GM12873 (cell line): ENCODE measurements around the gene SYK.

ENCODE experiments used
- CTCF ChIP-seq: IDR thresholded peaks from 2 replicates; pipeline ENCODE4 v1.5.1; 2012; ENCODE audit warnings: low read depth, mild to moderate bottlenecking, moderate library complexity, low read length, control low read depth; ENCODE audit not compliant: insufficient read depth; ENCODE audit errors: missing control alignments

SYK gene

DNA sequence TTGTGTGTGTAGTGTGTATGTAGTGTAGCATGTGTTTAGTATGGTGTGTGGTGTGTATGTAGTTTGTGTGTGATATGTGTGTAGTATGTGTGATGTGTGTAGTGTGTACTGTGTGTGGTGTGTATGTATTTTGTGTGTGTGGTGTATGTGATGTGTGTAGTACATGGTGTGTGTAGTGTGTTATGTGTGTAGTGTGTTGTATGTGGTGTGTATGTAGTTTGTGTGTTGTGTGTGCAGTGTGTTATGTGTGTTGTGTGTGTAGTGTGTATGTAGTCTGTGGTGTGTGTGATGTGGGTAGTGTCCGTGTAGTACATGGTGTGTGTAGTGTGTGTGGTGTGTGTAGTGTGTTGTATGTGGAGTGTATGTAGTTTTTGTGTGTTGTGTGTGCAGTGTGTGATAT is 40.0 kb downstream of the SYK start:
- no peak for TF ChIP-seq CTCF

- no peak for TF ChIP-seq CTCF
Observed at GRCh38 chr9:90842176-90842777, 40.7 kb downstream of the SYK start.

DNA sequence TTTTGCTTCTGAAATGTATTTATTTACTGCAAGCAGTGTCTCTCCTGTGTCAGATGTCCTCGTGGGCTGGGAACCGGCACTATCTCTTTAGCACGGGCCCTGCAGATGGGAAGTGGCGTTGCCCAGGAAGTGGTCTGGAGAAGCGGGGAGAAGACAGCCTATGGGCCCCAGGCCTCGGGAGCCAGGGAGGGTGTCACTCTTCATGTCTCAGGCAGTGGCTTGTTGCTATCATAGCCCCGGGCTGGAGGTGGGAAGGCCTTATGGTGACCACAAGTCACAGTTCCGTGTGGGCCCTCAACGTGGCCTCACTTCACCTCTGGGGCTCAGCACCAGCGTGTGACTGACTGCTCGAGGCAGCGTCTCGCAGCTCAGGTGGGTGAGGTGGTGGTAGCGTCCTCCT is 41.4 kb downstream of the SYK start:
- no peak for TF ChIP-seq CTCF

DNA sequence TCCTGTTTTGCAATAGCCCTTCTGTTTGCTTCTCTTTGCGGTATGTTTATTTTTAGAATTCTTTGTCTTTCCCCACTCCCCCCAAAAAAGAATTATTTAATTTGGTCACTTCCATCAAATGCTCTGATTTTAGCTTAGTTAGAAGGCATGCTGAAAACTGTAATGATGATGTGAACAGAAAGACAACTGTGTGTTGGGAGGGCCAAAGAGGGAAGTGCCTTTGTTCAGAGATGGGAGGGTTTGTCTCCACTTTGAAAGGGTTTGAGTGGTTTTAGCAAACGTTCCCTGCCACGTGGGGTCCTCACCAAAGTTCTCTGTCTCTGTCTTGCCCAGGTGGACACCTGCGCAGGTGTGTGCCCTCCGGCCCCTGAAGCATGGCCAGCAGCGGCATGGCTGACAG is 41.9 kb downstream of the SYK start:
- TF ChIP-seq CTCF, result no peak

DNA sequence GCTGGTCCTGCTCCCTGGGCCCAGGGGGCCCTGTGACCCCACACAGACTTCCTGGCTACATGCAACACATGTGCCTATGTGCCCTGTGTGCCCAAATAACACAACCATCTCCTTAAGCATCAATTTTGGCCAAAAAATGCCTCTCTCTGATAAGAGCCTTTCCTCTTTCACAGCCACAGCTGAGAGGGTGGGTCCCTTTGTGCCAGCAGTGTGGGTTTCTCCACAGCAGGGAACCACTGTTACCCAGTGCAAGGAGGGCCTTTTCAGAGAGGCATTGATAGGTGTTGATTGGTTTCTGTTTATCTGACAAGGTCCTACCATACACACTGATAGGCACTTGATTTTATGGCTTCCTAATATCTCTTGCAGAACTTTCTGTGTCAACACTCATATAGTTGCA is 42.7 kb downstream of the SYK start:
- TF ChIP-seq CTCF, result no peak

- no peak for TF ChIP-seq CTCF
Observed at GRCh38 chr9:90846770-90847419, 45.3 kb downstream of the SYK start.

DNA sequence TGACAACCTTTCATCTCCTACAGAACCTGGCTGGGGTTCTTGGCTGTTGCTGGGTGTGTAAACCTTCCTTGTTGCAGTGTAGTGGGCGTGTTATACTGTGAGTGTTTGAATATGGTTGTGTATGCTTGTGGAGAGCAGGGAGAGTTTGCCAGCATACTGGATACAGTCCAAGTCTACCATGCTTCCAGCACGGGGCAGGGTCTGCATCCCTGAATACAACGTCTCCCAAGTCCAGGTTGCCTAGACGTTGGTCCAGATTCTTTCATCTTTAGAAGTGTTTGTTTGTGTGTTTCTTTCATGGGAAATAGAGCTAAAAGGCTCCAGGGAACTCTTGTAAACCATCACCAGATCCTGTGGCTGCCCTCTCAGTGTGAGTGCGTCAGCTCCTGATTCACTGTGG is 46.4 kb downstream of the SYK start:
- no peak for TF ChIP-seq CTCF

DNA sequence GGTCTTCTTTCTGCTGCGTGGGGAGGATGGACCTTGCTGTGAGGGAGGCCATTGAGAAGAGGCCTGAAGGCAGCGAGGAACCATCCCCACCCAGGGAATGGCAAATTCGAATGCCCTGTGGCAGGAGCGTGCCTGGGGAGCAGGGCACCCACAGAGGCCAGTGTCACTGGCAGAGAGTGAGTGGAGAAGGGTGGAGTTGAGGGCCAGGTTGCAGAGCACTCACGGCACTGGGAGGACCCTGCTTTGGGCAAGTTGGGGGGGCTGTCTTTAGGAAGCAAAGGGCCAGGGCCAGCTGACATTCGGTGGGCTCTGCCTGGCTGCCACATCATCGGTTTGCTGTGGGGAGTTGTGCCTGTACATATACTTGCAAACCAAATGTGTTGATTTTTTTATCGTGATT is 47.2 kb downstream of the SYK start:
- TF ChIP-seq CTCF, result no peak
